ENCODE results near the gene TCP11.

The TCP11 gene

DNA sequence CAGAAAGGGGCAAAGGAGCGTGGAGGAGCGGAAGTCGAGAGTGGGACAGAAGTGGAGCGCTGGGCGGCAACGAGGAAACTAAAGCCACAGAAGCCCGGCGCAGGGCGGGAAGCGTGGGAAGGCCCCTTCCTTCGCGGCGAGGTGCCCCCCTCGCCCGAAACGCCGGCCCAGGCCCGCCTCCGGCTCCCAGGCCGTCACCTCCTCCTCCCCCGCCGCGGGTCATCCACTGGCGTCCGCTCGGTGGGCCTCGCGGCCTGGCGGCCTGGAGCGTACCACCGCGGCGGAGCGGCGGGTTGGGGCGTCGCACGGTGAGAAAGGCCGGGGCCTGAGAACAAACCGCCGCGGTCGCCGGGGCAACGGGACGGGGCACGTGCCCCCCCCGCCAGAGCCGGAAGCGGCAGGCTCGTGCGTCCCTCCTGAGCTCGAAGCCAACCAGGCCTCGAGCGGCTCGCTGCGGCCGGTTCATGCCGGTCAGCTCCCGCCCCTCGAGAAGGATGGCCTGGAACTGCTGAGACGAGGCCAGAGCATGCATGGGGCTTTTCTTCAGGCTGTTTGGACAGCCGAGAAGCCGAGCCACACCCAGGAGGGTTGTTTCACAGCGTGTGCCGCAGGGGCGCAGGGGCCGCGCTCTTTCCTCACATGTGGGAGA, at the start of gene TCP11:
TSS of gene TCP11 (minus strand) at position 333 of the 649 bp plus-strand sequence. CDS start 469 bp downstream, outside the sequence.
- H3K27me3 ChIP-seq (ENCODE audit: control insufficient read depth in 2 of 2, insufficient read depth in 2 of 2, low read length in 2 of 2) = no peaks in the 10 kb centered on the region
- H3K9me3 ChIP-seq (ENCODE audit: control insufficient read depth in 2 of 2, low read length in 2 of 2) = no peaks in the 10 kb centered on the region
- H3K4me1 ChIP-seq (ENCODE audit: control insufficient read depth in 2 of 2, insufficient read depth in 2 of 2, low read length in 2 of 2) = peaks cover 5% of the 10 kb centered on the region in 2 donors
- peak within 1 kb of the TSS in 1 of 2 donors; percentile 39 for H3K9ac ChIP-seq (ENCODE audit: low read depth in 1 of 2, low read length in 2 of 2)
- peak within 1 kb of the TSS; percentile 13 to 27 for H3K4me3 ChIP-seq (ENCODE audit: low read length in 2 of 2)
- H3K27ac ChIP-seq (ENCODE audit: low read depth in 2 of 2, low read length in 2 of 2) = no peak within 1 kb of the TSS
- H3K36me3 ChIP-seq (ENCODE audit: control insufficient read depth in 2 of 2, insufficient read depth in 2 of 2, low read length in 2 of 2) = no peaks in the 10 kb centered on the region

DNA sequence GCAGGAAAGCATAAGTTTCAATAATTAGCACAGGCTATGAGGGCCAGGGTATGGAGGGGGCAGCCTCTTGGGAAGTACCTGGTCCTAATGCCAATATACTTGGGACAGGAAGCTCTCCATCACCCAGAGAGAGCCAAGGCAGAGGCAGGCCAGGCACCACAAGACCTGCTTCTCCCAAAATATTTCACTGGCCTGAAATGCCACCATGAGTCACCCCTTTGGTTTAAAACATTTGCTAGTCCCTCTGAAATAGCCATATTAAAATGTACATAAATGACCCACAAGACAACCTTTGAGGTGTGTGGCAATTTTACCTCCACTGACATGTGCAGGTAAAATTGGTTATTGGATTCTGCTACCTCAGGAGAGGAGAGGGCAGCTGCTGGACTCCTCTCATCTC, 49.2 kb upstream of the TCP11 start:
- Histone ChIP-seq H3K27ac (ENCODE audit: low read depth in 2 of 2, low read length in 2 of 2) (no peak overlapping the region), H3K9ac (ENCODE audit: low read depth in 1 of 2, low read length in 2 of 2) (no peak overlapping the region), H3K9me3 (ENCODE audit: control insufficient read depth in 2 of 2, low read length in 2 of 2) (no peaks in the 10 kb centered on the region), H3K4me3 (ENCODE audit: low read length in 2 of 2) (no peak overlapping the region), H3K36me3 (ENCODE audit: control insufficient read depth in 2 of 2, insufficient read depth in 2 of 2, low read length in 2 of 2) (no peaks in the 10 kb centered on the region), H3K27me3 (ENCODE audit: control insufficient read depth in 2 of 2, insufficient read depth in 2 of 2, low read length in 2 of 2) (no peaks in the 10 kb centered on the region), H3K4me1 (ENCODE audit: control insufficient read depth in 2 of 2, insufficient read depth in 2 of 2, low read length in 2 of 2) (no peaks in the 10 kb centered on the region)

DNA sequence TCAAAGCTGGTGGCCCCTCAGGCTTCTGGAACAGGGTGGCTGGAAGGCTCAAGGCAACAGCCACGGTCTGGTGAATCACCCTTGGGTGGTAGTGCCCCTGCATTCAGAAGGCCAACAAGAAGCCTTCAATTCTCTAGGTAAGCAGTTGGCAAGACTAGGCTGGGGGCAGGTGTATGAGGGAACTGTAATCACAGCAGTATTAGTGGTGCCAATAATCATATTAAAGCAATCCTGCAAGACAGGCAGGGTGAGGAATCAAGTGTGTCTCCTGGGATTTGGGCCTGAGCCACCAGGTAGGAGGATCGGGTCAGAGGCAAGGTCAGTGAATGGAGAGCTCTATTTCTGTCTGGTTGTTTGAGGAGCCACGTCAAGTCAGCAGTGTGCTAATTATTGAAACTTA, 47.7 kb upstream of the TCP11 start:
- Histone ChIP-seq H3K27me3 (ENCODE audit: control insufficient read depth in 2 of 2, insufficient read depth in 2 of 2, low read length in 2 of 2) (no peaks in the 10 kb centered on the region), H3K36me3 (ENCODE audit: control insufficient read depth in 2 of 2, insufficient read depth in 2 of 2, low read length in 2 of 2) (no peaks in the 10 kb centered on the region), H3K27ac (ENCODE audit: low read depth in 2 of 2, low read length in 2 of 2) (no peak overlapping the region), H3K4me3 (ENCODE audit: low read length in 2 of 2) (no peak overlapping the region), H3K9ac (ENCODE audit: low read depth in 1 of 2, low read length in 2 of 2) (no peak overlapping the region), H3K4me1 (ENCODE audit: control insufficient read depth in 2 of 2, insufficient read depth in 2 of 2, low read length in 2 of 2) (no peaks in the 10 kb centered on the region), H3K9me3 (ENCODE audit: control insufficient read depth in 2 of 2, low read length in 2 of 2) (no peaks in the 10 kb centered on the region)

DNA sequence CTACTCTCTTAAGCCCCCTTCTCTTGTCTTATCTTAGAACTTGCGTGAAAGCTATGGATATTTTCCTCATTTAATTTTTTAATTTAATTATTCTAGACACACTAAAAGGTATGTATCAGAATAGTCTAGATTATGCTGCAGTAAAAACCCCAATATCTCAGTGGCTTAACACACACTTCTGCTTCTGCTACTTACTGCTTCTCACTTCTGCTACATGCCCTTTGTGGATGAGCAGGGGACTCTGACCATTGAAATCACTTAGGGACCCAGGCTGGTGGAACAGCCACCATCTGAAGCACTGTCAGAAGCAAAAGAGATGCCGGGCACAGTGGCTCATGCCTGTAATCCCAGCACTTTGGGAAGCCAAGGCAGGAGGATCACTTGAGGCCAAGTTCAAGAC, 45.4 kb upstream of the TCP11 start:
- Histone ChIP-seq H3K4me3 (ENCODE audit: low read length in 2 of 2) (no peak overlapping the region), H3K9me3 (ENCODE audit: control insufficient read depth in 2 of 2, low read length in 2 of 2) (no peaks in the 10 kb centered on the region), H3K36me3 (ENCODE audit: control insufficient read depth in 2 of 2, insufficient read depth in 2 of 2, low read length in 2 of 2) (no peaks in the 10 kb centered on the region), H3K27me3 (ENCODE audit: control insufficient read depth in 2 of 2, insufficient read depth in 2 of 2, low read length in 2 of 2) (no peaks in the 10 kb centered on the region), H3K9ac (ENCODE audit: low read depth in 1 of 2, low read length in 2 of 2) (no peak overlapping the region), H3K27ac (ENCODE audit: low read depth in 2 of 2, low read length in 2 of 2) (no peak overlapping the region), H3K4me1 (ENCODE audit: control insufficient read depth in 2 of 2, insufficient read depth in 2 of 2, low read length in 2 of 2) (peaks cover 0 to 4% of the 10 kb centered on the region in 2 donors)

DNA sequence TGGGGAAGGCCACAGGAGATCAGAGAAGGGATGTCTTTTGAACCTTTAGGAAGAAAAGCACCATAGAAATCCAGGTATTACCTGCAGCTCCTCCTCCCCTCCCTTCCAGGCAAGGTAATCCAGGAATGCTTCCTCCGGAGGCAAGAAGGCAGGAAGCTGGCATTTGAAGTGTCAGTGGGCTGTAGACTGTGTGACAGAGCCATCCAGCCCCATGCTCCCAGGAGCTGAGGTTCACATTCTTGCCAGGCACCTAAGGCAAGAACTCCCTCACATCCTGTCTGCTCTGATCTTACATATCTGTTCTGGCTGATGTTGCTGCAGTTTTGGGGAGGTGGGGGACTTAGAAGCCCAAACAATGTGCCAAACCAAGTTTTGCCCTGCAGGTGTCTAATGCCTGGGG, 44.8 kb upstream of the TCP11 start:
- peaks cover 0 to 5% of the 10 kb centered on the region in 2 donors for H3K4me1 ChIP-seq (ENCODE audit: control insufficient read depth in 2 of 2, insufficient read depth in 2 of 2, low read length in 2 of 2)
- no peak overlapping the region for H3K27ac ChIP-seq (ENCODE audit: low read depth in 2 of 2, low read length in 2 of 2)
- H3K9ac ChIP-seq (ENCODE audit: low read depth in 1 of 2, low read length in 2 of 2) = no peak overlapping the region
- no peaks in the 10 kb centered on the region for H3K36me3 ChIP-seq (ENCODE audit: control insufficient read depth in 2 of 2, insufficient read depth in 2 of 2, low read length in 2 of 2)
- no peak overlapping the region for H3K4me3 ChIP-seq (ENCODE audit: low read length in 2 of 2)
- no peaks in the 10 kb centered on the region for H3K9me3 ChIP-seq (ENCODE audit: control insufficient read depth in 2 of 2, low read length in 2 of 2)
- no peaks in the 10 kb centered on the region for H3K27me3 ChIP-seq (ENCODE audit: control insufficient read depth in 2 of 2, insufficient read depth in 2 of 2, low read length in 2 of 2)

- Histone ChIP-seq H3K4me3 (ENCODE audit: low read length in 2 of 2) (no peak overlapping the region), H3K36me3 (ENCODE audit: control insufficient read depth in 2 of 2, insufficient read depth in 2 of 2, low read length in 2 of 2) (no peaks in the 10 kb centered on the region), H3K27me3 (ENCODE audit: control insufficient read depth in 2 of 2, insufficient read depth in 2 of 2, low read length in 2 of 2) (no peaks in the 10 kb centered on the region), H3K9me3 (ENCODE audit: control insufficient read depth in 2 of 2, low read length in 2 of 2) (no peaks in the 10 kb centered on the region), H3K27ac (ENCODE audit: low read depth in 2 of 2, low read length in 2 of 2) (no peak overlapping the region), H3K9ac (ENCODE audit: low read depth in 1 of 2, low read length in 2 of 2) (no peak overlapping the region), H3K4me1 (ENCODE audit: control insufficient read depth in 2 of 2, insufficient read depth in 2 of 2, low read length in 2 of 2) (peaks cover 0 to 5% of the 10 kb centered on the region in 2 donors)
These were observed 44.2 kb upstream of the TCP11 start for GRCh38 chr6:35185302-35185681.

DNA sequence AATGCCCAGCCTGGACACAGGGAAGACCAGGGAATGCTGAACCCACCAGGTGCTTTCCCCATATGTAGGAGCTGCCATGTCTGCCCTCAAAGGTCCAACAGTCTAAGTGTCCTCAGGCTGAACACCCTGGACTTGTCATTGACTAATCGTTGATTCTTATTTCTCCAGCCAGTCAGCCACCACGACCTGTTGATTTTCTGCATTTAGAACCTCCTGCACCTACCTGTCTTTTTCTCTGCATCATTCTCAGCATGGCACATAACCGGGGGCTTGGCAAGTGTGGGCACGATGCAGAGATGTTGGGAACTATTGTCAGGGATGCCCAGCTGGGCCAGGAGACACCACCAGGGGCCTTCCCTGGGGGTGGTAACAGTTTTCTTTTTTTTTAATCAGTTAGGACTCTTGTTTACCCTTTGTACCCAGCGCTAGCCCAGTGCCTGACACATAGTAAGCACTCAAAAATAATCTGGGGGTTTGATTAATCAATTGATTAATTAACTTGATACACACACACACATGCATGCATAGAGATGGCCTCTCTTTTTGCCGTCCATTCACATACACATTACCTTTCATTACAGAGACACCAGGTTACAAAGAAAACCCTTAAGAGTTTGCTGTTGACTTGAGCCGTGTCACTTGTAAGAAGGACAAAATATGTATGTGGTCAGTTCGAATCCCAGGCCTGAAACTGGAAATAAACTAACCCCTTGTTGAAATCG, 43.6 kb upstream of the TCP11 start:
- Histone ChIP-seq H3K27ac (ENCODE audit: low read depth in 2 of 2, low read length in 2 of 2) (no peak overlapping the region), H3K27me3 (ENCODE audit: control insufficient read depth in 2 of 2, insufficient read depth in 2 of 2, low read length in 2 of 2) (no peaks in the 10 kb centered on the region), H3K4me3 (ENCODE audit: low read length in 2 of 2) (no peak overlapping the region), H3K36me3 (ENCODE audit: control insufficient read depth in 2 of 2, insufficient read depth in 2 of 2, low read length in 2 of 2) (no peaks in the 10 kb centered on the region), H3K9ac (ENCODE audit: low read depth in 1 of 2, low read length in 2 of 2) (no peak overlapping the region), H3K4me1 (ENCODE audit: control insufficient read depth in 2 of 2, insufficient read depth in 2 of 2, low read length in 2 of 2) (peaks cover 0 to 5% of the 10 kb centered on the region in 2 donors), H3K9me3 (ENCODE audit: control insufficient read depth in 2 of 2, low read length in 2 of 2) (no peaks in the 10 kb centered on the region)

DNA sequence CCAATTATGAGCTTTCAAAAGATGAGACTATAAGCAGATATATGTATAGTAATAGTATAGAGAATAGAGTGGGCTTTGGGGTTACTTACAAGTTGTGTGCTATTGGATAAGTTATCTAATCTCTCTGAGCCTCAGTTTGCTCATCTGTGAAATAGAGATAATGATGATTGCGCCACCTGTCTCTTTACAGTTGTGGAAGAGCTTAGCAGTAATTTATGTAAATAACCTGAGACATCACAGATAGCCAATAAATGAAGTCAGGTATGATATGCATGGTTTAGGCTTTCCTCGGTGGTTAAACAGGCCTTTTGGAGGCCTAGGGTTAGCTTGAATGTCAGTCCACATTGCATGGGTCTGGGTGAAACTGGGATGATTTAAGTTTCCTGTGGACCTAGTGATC, 42.8 kb upstream of the TCP11 start:
- H3K4me3 ChIP-seq (ENCODE audit: low read length in 2 of 2) = no peak overlapping the region
- peaks cover 0 to 5% of the 10 kb centered on the region in 2 donors for H3K4me1 ChIP-seq (ENCODE audit: control insufficient read depth in 2 of 2, insufficient read depth in 2 of 2, low read length in 2 of 2)
- no peaks in the 10 kb centered on the region for H3K36me3 ChIP-seq (ENCODE audit: control insufficient read depth in 2 of 2, insufficient read depth in 2 of 2, low read length in 2 of 2)
- no peak overlapping the region for H3K27ac ChIP-seq (ENCODE audit: low read depth in 2 of 2, low read length in 2 of 2)
- H3K9me3 ChIP-seq (ENCODE audit: control insufficient read depth in 2 of 2, low read length in 2 of 2) = no peaks in the 10 kb centered on the region
- no peak overlapping the region for H3K9ac ChIP-seq (ENCODE audit: low read depth in 1 of 2, low read length in 2 of 2)
- H3K27me3 ChIP-seq (ENCODE audit: control insufficient read depth in 2 of 2, insufficient read depth in 2 of 2, low read length in 2 of 2) = no peaks in the 10 kb centered on the region

- no peaks in the 10 kb centered on the region for H3K27me3 ChIP-seq (ENCODE audit: control insufficient read depth in 2 of 2, insufficient read depth in 2 of 2, low read length in 2 of 2)
- no peak overlapping the region for H3K4me3 ChIP-seq (ENCODE audit: low read length in 2 of 2)
- H3K9me3 ChIP-seq (ENCODE audit: control insufficient read depth in 2 of 2, low read length in 2 of 2) = no peaks in the 10 kb centered on the region
- H3K27ac ChIP-seq (ENCODE audit: low read depth in 2 of 2, low read length in 2 of 2) = no peak overlapping the region
- no peak overlapping the region for H3K9ac ChIP-seq (ENCODE audit: low read depth in 1 of 2, low read length in 2 of 2)
- H3K4me1 ChIP-seq (ENCODE audit: control insufficient read depth in 2 of 2, insufficient read depth in 2 of 2, low read length in 2 of 2) = peaks cover 0 to 5% of the 10 kb centered on the region in 2 donors
- H3K36me3 ChIP-seq (ENCODE audit: control insufficient read depth in 2 of 2, insufficient read depth in 2 of 2, low read length in 2 of 2) = no peaks in the 10 kb centered on the region
These were observed 42.1 kb upstream of the TCP11 start for GRCh38 chr6:35183281-35183680.

DNA sequence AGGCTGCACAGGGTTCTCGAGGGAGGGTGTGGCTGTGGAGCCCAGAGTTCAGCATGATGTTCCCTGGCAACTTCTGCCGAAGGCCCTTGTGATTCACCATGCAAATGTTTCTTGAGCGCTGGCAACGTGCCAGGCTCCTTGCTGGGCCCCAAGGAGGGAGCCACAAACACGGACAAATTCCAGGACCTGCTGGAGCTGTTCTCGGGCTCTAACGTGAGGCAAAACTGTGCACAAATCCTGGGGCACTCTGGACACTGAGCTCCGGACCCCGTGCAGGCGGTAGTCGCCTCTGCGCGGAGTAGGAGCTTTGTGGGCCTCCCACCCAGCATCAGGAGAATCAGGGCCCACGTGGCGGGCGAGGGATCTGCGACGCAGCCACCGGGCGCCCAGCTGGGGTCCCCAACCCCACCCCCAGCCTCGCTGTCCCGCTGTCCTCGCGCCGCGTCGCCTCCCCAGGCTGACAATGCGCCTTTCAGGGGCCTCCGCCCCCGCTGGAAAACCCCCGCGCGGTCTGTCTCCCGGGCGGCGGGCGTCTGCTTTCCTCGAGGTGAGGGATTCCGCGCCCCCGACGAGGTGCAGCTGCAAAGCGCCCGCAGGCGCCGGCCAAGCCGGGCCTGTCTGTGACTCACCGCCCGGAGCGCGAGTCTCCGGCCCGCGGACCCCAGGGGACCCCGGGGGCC, 40.9 kb upstream of the TCP11 start:
- no peaks in the 10 kb centered on the region for H3K36me3 ChIP-seq (ENCODE audit: control insufficient read depth in 2 of 2, insufficient read depth in 2 of 2, low read length in 2 of 2)
- no peaks in the 10 kb centered on the region for H3K27me3 ChIP-seq (ENCODE audit: control insufficient read depth in 2 of 2, insufficient read depth in 2 of 2, low read length in 2 of 2)
- no peaks in the 10 kb centered on the region for H3K9me3 ChIP-seq (ENCODE audit: control insufficient read depth in 2 of 2, low read length in 2 of 2)
- peaks cover 0 to 5% of the 10 kb centered on the region in 2 donors for H3K4me1 ChIP-seq (ENCODE audit: control insufficient read depth in 2 of 2, insufficient read depth in 2 of 2, low read length in 2 of 2)
- H3K4me3 ChIP-seq (ENCODE audit: low read length in 2 of 2) = no peak overlapping the region
- H3K27ac ChIP-seq (ENCODE audit: low read depth in 2 of 2, low read length in 2 of 2) = no peak overlapping the region
- H3K9ac ChIP-seq (ENCODE audit: low read depth in 1 of 2, low read length in 2 of 2) = no peak overlapping the region
